Kidney glomerular epithelial cell (primary cell): ENCODE measurements around the gene CARNS1.
"Not testable (repeated sequence)": the region's sequence is repeated elsewhere in the genome, so short reads cannot be mapped to it uniquely, and the experiment has no call there.

Experiments used
- DNase-seq: peaks from one replicate; lab custom pipeline; 2025; lab: John Stamatoyannopoulos, UW

CARNS1 gene

DNA sequence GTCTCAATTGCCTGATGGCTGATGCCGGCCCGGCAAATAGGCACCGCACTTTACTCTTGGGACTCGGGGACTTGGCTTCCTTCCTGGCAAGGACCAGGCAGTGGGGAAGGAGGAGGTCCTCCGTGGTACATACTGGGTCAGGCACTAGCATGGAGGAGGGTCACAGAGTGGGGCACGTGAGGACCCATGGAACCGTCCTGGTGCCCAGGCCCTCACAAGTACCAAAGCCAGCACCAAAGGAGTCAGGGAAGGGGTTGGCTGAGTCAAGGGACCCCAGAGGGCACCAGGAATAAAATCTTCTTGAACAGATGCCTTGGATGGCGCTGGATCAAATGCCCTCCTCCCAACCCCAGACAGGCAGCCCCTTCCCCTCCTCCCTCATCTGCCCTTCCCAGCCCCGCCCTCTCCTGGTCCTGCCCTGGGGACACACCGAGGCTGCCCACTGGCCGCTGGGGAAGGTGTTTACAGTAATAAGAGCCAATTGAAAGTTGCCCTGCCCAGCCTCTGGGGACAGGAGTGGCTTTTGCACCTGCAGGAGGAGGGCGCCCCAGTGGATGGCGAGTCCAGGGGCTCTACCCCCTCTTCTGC is 5.6 kb upstream of the CARNS1 start:
- no peak for DNase-seq

DNA sequence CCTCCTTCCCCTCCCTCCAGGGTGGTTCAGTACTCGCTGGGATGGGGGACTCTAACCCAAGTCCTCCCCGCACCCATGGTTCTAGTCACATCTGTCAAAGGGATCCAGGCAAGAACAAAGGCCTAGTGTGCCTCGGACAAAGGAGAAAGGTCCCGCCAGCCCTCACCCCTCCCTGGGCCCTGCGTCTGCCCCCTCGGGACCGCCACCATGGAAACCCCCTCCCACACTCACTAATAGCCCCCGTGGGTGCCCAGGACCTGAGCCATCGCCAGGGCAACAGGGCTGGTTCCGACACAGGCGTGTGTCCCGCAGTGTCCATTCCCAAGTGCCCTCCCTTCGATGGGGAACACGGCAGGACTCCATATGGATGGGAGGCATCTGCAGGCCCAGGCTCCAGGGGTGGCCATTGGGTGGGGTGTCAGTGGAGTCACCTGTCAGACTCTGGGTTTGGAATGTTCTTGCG is 5.1 kb upstream of the CARNS1 start:
- DNase-seq: no peak

DNA sequence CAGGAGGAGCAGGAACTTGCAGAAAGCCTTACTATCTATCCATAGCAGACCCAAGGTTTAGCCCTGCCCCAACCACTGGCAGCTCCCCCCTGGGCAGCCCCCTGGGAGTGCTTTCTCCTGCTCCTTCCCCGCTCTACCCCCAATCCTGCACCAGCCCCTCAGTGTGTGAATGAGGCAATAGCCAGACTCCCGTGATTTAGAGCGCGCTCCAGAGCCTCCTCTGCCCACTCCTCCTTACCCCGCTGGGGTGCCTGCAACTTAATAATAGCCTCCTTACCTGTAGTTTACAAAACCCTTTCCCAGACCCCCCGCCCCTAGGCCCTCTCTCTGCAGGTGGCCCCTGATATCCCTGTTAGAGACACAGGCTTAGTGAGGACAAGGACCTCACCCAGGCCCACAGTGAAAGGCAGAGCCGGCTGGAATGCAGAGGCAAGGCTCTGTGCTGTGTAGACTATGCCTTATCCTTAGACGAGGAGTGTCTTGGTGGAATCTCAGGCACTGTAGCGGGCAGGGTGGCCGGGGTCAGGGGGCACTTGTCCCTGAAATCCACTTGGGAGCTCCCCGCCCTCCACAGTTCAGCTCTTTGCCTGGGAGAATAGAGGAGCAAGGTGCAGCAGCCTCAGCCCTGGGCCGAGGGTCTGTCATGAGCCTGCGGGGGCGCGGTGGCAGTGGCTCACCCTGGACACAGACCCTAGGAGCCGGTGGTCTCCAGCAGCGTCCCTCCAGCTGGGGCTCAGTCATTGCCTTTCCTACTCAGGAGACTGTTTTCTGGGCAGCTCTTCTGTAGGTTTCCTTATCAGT is 4.3 kb upstream of the CARNS1 start:
- DNase-seq: no peak

DNA sequence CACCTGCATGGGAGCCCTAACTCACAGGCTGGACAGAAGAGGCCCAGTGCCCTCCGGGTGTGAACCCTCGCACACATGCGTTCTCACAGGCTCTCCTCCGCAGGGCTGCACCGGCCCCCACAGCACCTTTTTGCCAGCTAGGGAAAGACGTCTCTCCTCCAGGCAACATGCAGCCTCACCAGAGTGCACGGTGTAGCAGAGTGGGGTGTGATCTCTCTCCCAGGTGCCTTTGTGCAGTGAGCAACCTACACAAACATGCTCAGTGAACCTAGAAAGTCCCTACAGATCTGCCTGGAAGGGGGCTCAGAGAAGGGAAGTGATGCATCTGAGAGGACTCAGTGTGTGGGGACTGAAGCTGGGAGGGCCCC is 3.7 kb upstream of the CARNS1 start:
- DNase-seq: no peak

DNA sequence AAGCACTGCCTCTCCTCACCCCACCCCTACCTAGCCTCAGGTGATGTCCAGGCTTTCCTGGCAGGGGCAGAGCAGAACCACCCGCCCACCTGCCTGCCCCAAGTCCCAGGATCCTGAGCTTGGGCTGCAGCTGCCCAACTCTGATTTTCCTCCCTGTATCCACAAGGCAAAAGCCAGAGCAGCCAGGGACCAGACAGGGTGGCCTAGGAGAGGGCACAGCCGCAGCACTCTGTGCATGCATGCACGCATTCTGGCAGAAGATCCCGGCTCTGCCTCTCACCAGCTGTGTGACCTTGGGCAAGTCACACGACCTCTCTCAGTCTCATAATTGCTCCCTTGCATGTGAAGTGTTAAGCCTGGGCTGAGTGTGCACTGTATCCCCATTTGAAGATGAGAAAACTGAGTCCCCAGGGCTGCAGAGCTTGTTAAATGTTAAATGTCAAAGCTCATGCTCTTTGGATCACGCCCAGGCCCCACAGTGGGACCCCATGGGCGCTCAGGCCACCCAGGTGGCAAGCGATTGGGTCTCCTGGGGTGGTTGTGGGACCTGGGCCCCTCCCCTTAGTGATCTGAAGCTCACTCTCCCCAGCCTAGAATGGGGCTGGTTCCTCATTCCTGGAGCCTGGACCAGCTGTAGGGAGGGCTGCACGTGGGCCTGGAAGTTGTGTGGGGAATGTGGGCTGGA is 2.8 kb upstream of the CARNS1 start:
- no peak for DNase-seq

DNA sequence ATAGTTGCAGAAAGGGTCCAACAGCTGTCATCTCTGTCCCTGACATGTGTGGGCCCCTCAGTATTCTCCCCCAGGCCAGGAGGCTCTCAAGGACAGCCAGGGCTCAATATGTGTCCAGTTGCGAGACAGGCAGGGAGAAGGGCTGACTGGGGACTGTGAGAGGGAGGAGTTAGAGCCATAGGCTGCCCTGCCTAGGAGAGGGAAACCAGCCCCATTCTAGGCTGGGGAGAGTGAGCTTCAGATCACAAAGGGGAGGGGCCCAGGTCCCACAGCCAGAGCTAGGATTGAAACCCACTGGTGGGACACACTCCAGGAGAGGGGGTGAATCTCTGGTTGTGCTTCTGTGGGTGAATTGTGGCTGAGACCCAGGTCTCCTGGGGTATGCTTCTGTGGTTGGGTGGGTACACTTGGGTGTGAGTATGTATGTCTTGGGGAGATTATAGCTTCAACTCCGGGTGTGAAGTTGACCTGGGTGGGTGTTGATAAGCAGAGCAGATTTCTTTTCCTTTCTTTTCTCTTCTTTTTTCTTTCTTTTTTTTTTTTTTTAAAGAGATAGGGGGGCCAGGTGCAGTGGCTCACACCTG is 2.1 kb upstream of the CARNS1 start:
- DNase-seq: no peak

DNA sequence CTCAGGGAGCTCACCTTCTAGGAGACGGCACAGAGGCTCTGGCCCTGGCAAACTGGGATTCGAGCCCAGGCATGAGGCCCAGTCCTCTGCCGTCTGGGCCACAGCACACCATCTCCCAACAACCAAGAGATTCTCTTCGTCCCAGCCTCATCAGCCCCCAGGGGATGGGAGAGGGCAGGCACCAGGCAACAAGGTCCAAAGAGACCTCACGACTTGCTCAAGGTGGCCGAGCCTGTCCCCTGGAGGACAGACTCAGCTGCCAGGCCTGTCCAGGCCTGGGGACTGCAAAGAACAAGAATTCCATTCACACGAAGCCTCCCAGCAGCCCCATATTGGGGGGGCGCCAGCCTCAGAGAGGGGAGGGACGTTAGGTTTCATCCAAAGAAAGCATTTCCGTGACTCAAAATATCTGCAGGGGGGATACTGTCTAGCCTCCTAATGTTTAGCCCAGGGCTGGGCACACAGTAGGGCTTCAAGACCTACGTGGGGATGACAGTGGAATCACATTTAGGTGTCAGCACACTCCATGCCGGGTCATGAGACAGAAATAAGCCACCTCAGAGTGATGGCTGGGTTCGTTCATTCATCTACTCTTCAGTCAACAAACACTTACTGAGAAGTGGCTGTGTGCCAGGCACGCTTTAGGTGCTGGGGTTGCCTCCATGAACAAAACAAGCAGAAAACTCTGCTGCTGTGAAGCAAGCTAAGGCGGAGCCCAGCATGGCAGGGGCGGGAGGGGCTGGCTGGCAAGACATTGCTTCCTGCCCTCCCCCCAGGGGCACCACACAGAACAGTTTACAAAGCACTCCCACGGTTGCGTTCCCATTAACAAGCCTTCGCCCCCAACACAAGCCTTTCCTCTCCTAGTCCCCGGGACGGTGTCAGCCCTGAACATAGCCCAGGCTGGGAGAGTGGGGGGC is 1.2 kb downstream of the CARNS1 start:
- DNase-seq: no peak

DNA sequence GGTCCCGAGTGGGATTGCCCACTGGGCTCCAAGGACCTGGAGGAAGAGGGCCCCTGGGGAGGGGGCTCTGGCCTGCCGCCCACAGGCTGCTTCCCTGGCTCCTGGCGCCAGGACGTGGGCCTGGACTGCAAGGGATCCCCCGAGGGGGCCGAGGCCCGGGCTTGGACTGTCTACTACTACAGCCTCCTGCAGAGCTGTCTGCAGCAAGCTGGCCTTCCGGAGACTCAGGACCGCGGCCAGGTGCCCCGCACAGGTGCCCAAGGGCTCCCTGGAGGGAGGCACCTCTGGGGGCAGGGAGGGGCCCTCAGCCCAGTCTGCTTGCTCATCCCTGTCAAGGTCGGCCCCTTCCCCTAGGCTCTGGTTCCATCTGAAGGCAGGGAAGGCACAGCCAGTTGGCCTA is 1.9 kb downstream of the CARNS1 start:
- DNase-seq: no peak

DNA sequence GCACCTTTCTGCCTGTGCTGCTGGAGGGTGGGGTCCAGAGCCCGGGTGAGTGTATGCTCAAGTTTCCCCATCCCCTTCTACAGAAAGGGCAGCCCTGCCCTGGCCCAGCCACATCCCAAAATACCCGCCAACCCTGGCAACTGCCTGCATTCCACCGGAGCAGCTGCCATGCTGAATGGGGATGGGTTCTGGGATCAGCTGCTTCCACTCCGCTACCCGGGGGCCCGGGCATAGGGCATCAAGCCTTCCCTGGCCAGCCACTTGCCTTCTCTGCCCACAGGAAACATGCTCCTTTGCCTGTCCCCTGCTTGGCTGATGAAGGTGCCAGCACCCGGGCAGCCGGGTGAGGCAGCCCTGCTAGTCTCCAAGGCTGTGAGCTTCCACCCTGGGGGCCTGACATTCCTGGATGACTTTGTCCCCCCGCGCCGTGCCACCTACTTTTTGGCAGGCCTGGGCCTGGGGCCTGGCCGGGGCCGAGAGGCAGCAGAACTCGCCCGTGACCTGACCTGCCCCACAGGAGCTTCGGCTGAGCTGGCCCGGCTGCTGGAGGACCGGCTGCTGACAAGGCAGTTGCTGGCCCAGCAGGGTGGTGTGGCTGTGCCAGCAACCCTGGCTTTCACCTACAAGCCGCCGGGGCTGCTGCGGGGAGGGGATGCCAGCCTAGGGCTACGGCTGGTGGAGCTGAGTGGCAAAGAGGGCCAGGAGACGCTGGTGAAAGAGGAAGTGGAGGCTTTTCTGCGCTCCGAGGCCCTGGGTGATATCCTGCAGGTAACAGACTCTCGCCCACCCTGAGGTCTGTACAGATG is 3.2 kb downstream of the CARNS1 start:
- no peak for DNase-seq

DNA sequence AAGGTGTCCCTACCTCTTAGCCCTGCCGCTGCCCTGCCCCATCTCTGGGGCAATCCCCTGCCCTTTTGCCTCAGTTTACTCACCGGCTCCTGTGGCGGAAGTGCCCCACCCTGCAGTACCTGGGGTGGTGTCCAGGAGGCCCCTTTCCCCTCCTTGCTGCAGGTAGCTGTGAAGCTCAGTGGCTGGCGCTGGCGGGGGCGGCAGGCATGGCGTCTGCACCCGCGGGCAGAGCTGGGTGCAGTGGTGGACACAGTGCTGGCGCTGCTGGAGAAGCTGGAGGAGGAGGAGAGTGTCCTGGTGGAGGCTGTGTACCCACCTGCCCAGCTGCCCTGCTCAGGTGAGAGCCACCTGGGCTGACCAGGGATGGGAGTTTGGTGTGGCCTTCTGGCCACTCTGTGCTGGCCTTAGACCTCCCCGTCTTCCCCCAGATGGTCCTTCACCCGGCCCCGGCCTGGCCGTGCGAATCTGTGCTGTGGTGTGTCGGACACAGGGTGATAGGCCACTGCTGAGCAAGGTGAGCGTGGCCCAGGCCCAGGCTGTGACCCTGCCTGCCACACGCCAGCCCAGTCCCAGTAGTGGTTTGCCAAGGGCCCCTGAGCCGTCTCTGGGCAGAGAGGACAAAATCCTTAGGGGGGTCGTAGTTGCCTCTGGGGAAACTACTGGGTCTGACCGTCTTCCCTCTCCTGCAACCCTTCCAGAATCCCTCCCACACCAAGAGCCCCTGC is 4.0 kb downstream of the CARNS1 start:
- no peak for DNase-seq

DNA sequence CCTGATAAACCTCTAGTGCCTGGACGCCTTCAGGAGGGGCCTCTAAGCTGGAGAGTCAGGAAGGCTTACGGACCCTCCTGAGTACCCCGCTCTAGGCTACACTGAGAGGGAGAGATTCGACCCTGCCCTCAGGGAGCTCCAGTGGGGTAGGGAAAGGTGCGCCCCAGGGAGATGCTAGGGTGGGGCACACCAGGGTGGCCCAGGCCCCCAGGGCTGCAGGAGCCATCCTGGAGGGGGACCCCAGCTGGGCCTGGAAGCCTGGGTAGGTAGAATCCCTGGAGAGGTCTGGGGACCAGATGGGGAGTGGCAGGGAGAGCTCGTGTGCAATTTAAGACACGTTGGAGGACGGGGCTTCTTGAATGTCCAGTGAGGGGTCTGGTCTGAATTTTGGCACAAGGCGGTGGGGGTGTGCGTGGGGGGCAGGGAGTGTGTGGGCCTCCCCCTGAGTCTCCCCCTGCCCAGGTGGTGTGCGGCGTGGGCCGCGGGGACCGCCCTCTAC is 4.7 kb downstream of the CARNS1 start:
- DNase-seq: no peak

DNA sequence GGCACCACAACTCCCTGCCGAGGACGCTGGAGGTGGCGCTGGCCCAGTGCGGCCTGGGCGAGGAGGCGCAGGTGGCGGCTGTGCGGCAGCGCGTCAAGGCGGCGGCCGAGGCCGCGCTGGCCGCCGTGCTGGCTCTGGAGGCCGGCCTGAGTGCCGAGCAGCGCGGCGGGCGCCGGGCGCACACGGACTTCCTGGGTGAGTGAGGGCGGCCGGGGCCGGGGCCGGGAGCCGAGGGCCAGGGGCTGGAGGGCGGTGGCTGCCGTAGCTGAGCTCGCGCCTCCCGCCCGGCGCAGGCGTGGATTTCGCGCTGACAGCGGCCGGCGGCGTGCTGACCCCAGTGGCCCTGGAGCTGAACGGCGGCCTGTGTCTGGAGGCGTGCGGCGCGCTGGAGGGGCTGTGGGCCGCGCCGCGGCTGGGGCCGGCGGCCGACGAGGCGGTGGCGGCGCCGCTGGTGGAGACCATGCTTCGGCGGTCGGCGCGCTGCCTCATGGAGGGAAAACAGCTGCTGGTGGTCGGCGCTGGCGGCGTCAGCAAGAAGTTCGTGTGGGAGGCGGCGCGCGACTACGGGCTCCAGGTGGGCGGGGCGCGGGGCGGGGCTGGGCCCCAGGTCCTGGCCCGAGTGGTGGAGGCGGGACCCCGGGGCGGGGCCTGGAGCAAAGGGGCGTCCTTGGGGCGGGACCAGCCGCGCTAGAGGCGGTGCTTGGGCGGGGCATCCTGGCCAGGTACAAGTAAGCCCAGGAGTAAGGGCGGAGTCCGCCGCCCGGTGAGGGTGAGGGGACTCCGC is 5.4 kb downstream of the CARNS1 start:
- DNase-seq: peak; percentile 68

DNA sequence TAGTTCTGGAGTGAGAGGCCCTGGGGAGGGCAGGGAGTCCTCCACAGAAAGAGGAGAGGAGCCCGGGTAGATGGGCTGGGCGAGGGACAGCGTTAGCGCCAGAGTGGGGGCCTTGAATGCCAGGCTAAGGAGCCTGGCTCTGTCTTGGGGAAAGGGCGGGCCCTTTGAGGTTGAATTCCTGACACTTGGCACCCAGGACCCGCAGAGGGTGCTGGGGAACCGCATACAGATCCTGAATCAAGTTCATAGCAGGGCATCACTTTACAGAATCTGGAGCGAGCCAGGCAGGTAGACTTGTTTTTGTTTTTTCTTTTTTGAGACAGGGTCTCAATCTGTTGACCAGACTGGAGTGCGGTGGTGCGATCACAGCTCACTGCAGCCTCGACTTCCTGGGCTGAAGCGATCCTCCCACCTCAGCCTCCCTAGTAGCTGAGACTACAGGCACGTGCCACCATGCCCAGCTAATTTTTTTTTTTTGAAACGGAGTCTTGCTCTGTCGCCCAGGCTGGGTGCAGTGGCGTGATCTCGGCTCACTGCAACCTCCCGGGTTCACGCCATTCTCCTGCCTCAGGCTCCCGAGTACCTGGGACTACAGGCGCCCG is 6.1 kb downstream of the CARNS1 start:
- no peak for DNase-seq

DNA sequence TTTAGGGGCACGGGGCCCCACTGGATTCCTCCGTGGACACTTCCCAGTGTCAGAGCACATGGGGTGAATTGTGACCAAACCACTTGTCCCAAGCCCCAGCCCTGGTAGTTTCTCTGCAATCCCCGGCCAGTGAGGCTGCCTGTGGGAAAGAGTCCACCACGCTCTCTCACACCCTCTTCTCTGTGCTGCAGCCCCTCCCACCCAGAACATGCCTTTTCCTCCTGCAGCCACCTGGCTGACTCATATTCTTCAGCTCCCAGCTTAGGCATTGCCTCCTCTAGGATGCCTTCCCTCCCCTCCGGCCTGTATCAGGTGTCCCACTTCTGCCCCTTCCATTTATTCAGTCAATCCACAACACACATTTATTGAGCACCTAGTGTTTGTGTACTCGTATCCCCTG is 7.4 kb downstream of the CARNS1 start:
- no peak for DNase-seq

DNA sequence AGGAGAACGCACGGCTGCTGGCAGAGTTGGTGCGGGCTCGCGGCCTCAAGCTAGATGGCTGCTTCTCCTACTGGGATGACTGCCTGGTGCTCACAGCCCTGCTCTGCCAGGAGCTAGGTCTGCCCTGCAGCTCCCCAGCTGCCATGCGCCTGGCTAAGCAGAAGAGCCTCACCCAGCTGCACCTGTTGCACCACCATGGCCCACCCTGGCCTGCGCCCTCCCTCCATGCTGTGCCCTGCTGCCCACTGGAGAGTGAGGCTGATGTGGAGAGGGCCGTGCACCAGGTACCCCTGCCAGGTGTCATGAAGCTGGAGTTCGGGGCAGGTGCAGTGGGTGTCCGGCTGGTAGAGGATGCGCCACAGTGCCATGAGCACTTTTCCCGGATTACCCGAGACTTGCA is 8.0 kb downstream of the CARNS1 start:
- DNase-seq: no peak

DNA sequence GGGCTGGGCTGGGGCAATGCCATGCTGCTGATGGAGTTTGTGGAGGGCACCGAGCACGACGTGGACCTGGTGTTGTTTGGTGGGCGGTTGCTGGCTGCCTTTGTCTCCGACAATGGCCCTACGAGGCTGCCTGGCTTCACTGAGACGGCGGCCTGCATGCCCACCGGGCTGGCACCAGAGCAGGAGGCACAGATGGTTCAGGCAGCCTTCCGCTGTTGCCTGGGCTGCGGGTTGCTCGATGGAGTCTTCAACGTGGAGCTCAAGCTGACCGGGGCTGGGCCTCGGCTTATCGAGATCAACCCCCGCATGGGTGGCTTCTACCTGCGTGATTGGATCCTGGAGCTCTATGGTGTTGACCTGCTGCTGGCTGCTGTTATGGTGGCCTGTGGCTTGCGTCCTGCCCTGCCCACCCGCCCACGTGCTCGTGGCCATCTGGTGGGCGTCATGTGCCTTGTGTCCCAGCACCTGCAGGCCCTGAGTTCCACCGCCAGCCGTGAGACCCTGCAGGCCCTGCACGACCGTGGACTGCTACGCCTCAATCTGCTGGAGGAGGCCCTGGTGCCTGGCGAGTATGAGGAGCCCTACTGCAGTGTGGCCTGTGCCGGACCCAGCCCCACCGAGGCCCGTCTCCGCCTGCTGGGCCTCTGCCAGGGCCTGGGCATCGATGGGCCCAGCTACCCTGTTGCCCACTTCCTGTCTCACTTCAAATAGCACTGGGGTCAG is 8.6 kb downstream of the CARNS1 start:
- DNase-seq: no peak

DNA sequence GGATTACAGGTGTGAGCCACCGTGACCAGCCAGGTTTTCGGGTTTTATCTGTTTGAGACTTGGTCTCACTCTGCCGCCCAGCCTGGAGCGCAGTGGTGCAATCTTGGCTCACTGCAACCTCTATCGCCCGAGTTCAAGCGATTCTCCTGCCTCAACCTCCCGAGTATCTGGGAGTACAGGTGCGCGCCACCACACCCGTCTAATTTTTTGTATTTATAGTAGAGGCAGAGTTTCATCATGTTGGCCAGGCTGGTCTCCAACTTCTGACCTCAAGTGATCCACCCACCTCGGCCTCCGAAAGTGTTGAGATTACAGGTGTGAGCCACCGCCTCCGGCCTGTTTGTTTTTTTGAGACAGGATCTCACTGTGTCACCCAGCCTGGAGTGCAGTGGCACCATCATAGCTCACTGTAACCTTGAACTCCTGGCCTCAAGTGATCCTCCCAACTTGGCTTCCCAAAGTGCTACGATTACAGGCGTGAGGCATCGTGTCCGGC is 11.9 kb downstream of the CARNS1 start:
- DNase-seq: not testable (repeated sequence)
